GM23338 (cell line): Measurements from ENCODE around the gene ABL2. TPM values are rescaled to one million over a fixed set of nuclear protein-coding genes. Genes with fewer than 3 reads are reported as not detected.

ENCODE experiments used
- ATAC-seq: fragments of 200-7000 bp; cut with Tn5 transposase; 3 replicates; pipeline ENCODE4 v1.9.1; 2020
- DNase-seq: peaks from one replicate; pipeline ENCODE4 v3.0.0-alpha.2; 2015; ENCODE audit warnings: low spot score
- H2AFZ ChIP-seq: fragments of 200-600 bp; sonication (generic); 2 replicates; pipeline ENCODE4 v1.8.0; 2016; ENCODE audit warnings: antibody characterized with exemption, mild to moderate bottlenecking, moderate library complexity
- H3F3A ChIP-seq: fragments of 200-600 bp; sonication (generic); replicated peaks from 2 replicates; pipeline ENCODE4 v1.8.0; 2017; ENCODE audit warnings: antibody characterized with exemption, mixed run types, low read depth
- H3K27ac ChIP-seq: fragments of 200-600 bp; sonication (generic); 2 replicates; pipeline ENCODE4 v1.6.1; 2016; ENCODE audit warnings: low read depth
- H3K27me3 ChIP-seq: fragments of 200-600 bp; sonication (generic); 2 replicates; pipeline ENCODE4 v1.8.0; 2016; ENCODE audit warnings: mild to moderate bottlenecking, mixed run types, moderate library complexity; ENCODE audit not compliant: insufficient read depth
- H3K36me3 ChIP-seq: fragments of 200-600 bp; sonication (generic); 2 replicates; pipeline ENCODE4 v1.8.0; 2016; ENCODE audit warnings: mild to moderate bottlenecking; ENCODE audit not compliant: insufficient read depth
- H3K4me1 ChIP-seq: fragments of 200-600 bp; sonication (generic); 2 replicates; pipeline ENCODE4 v1.8.0; 2016; ENCODE audit warnings: mild to moderate bottlenecking, moderate library complexity; ENCODE audit not compliant: insufficient read depth
- H3K4me2 ChIP-seq: fragments of 200-600 bp; sonication (generic); 2 replicates; pipeline ENCODE4 v1.7.1; 2017; ENCODE audit warnings: mixed run types
- H3K4me3 ChIP-seq: fragments of 200-600 bp; sonication (generic); 2 replicates; pipeline ENCODE4 v1.6.1; 2016; ENCODE audit warnings: mixed run types
- H3K79me2 ChIP-seq: fragments of 200-600 bp; sonication (generic); replicated peaks from 2 replicates; pipeline ENCODE4 v1.8.0; 2017; ENCODE audit warnings: mild to moderate bottlenecking; ENCODE audit not compliant: insufficient read depth
- H3K9me2 ChIP-seq: fragments of 200-600 bp; sonication (generic); 2 replicates; pipeline ENCODE4 v1.8.0; 2017; ENCODE audit not compliant: insufficient read depth
- H4K20me1 ChIP-seq: fragments of 200-600 bp; sonication (generic); replicated peaks from 2 replicates; pipeline ENCODE4 v1.8.0; 2017; ENCODE audit warnings: mild to moderate bottlenecking; ENCODE audit not compliant: insufficient read depth
- H3K27ac Mint-ChIP-seq: 2 replicates; pipeline ENCODE4 v1.8.0; 2020; ENCODE audit warnings: inconsistent platforms, mild to moderate bottlenecking, moderate library complexity, mixed read lengths
- H3K27me3 Mint-ChIP-seq: 3 replicates; pipeline ENCODE4 v1.8.0; 2022; ENCODE audit warnings: low read depth, mild to moderate bottlenecking, moderate library complexity, mixed read lengths, inconsistent platforms; ENCODE audit not compliant: insufficient read depth, poor library complexity
- H3K36me3 Mint-ChIP-seq: 3 replicates; pipeline ENCODE4 v1.8.0; 2021; ENCODE audit warnings: low read depth, mild to moderate bottlenecking, inconsistent platforms, moderate library complexity, mixed read lengths
- H3K4me1 Mint-ChIP-seq: 3 replicates; pipeline ENCODE4 v1.8.0; 2020; ENCODE audit warnings: mild to moderate bottlenecking, inconsistent platforms, mixed read lengths
- H3K4me3 Mint-ChIP-seq: 3 replicates; pipeline ENCODE4 v1.8.0; 2021; ENCODE audit warnings: moderate library complexity, mild to moderate bottlenecking, inconsistent platforms, mixed read lengths
- H3K9me3 Mint-ChIP-seq: 3 replicates; pipeline ENCODE4 v1.8.0; 2020; ENCODE audit warnings: moderate library complexity, mild to moderate bottlenecking, inconsistent platforms, mixed read lengths
- EZH2 ChIP-seq: fragments of 200-600 bp; sonication (generic); IDR thresholded peaks from one replicate; pipeline ENCODE4 v1.8.0; 2017; ENCODE audit warnings: antibody characterized with exemption, mild to moderate bottlenecking, low read depth; ENCODE audit not compliant: unreplicated experiment
- EZH2phosphoT487 ChIP-seq: fragments of 200-600 bp; sonication (generic); IDR thresholded peaks from one replicate; pipeline ENCODE4 v1.8.1; 2018; ENCODE audit warnings: antibody characterized with exemption; ENCODE audit not compliant: unreplicated experiment
- JUNB ChIP-seq: IDR thresholded peaks from one replicate; pipeline ENCODE4 v1.6.1; 2016; ENCODE audit warnings: antibody characterized with exemption; ENCODE audit not compliant: unreplicated experiment
- NANOG ChIP-seq: IDR thresholded peaks from 2 replicates; pipeline ENCODE4 v1.6.1; 2016; ENCODE audit warnings: antibody characterized with exemption, borderline replicate concordance
- POLR2AphosphoS5 ChIP-seq: IDR thresholded peaks from 2 replicates; pipeline ENCODE4 v1.6.1; 2016; ENCODE audit warnings: antibody characterized with exemption, low read depth
- STAT1 ChIP-seq: IDR thresholded peaks from one replicate; pipeline ENCODE4 v1.6.1; 2016; ENCODE audit warnings: antibody characterized with exemption; ENCODE audit not compliant: unreplicated experiment
- ZNF114 ChIP-seq: fragments of 250-450 bp; sonication (Bioruptor Pico); IDR thresholded peaks from 2 replicates; pipeline ENCODE4 v1.5.0; 2020; ENCODE audit warnings: mild to moderate bottlenecking, moderate library complexity
- ZNF331 ChIP-seq: fragments of 250-450 bp; sonication (Bioruptor Pico); IDR thresholded peaks from 2 replicates; pipeline ENCODE4 v1.5.0; 2020; ENCODE audit warnings: low read depth, mild to moderate bottlenecking, moderate library complexity
- polyA plus RNA-seq: library from polyadenylated mRNA; unstranded; fragments of >200 nt; fragmentation: Nextera tagmentation; extraction: Ambion mirVana; gene quantifications from 2 replicates; pipeline ENCODE4 v1.2.1, GENCODE V29; 2016
- total RNA-seq: library from RNA; depleted of rRNA; stranded (reverse); fragments of >200 nt; shearing (Covaris generic); gene quantifications from 2 replicates; pipeline ENCODE4 v1.2.3, GENCODE V29; 2014
- TF ChIP-seq, protein P1 (sequence below), 2 experiments: fragments of 200-600 bp in 1 of 2; sonication (generic) in 1 of 2; conservative IDR thresholded peaks; 2 replicates each; pipeline versions ENCODE4 v1.5.1 to v1.6.1; 2016 to 2017; ENCODE audit warnings: antibody characterized with exemption in 2 of 2, low read depth in 2 of 2, mild to moderate bottlenecking in 2 of 2, moderate library complexity in 1 of 2
- TF ChIP-seq, protein P2 (sequence below): IDR thresholded peaks from 2 replicates; pipeline ENCODE4 v1.6.1; 2016; ENCODE audit warnings: antibody characterized with exemption
- TF ChIP-seq, protein P3 (sequence below): IDR thresholded peaks from one replicate; pipeline ENCODE4 v1.6.1; 2018; ENCODE audit warnings: antibody characterized with exemption; ENCODE audit not compliant: unreplicated experiment

Gene ABL2
- total and polyA plus RNA-seq, 2 experiments from 2014 or later = 5.8 to 22.7 TPM

DNA sequence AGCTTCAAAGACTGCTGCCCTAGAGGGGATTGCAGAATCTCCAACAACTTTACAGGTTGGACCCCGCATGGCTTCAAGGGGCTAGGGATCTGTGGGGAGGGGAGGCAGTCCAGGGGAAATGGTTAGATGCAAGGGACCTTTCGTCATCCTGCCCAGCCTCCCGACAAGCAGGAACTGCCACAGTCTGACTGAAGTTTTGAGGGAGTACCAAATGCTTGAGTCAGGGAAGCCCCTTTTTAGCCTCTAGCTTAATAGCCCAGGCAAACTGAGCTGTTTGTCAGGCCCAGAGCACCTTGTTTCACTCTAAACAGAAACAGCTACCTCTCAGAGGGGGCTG is 146.5 kb downstream of the ABL2 start:
- Histone ChIP-seq H3K27ac (no peak overlapping the region), H3F3A (peaks cover 7% of the 10 kb centered on the region; the same call in 1 of the 2 replicates), H3K79me2 (peaks cover 8% of the 10 kb centered on the region; the same call in 1 of the 2 replicates), H3K4me2 (peak overlapping the region; percentile 96), H4K20me1 (no peaks in the 10 kb centered on the region), H3K4me3 (peak overlapping the region; percentile 79), H3K9me2 (no peaks in the 10 kb centered on the region), H3K4me1 (peaks cover 11% of the 10 kb centered on the region), H3K27me3 (0 out of 2 replicates have a peak, but pooled peaks cover 4% of the 10 kb centered on the region), H3K36me3 (no peaks in the 10 kb centered on the region; the same call in 1 of the 2 replicates), H2AFZ (peak overlapping the region; percentile 69; the same call in 1 of the 2 replicates)
- DNase-seq (peak; percentile 55), ATAC-seq (no peak)
- Mint-ChIP-seq H3K4me1 (peaks cover 26% of the 10 kb centered on the region), H3K36me3 (peaks cover 21% of the 10 kb centered on the region), H3K27me3 (peaks cover 11% of the 10 kb centered on the region), H3K9me3 (no peaks in the 10 kb centered on the region; the same call in 2 of the 3 replicates), H3K4me3 (peak overlapping the region; percentile 84), H3K27ac (no peak overlapping the region; the same call in 1 of the 2 replicates)
- TF ChIP-seq ZNF331 (CRISPR knock-in tag) (no peak), ZNF114 (CRISPR knock-in tag) (no peak), EZH2phosphoT487 (no peak), NANOG (no peak)
- TF ChIP-seq, protein P1, sequence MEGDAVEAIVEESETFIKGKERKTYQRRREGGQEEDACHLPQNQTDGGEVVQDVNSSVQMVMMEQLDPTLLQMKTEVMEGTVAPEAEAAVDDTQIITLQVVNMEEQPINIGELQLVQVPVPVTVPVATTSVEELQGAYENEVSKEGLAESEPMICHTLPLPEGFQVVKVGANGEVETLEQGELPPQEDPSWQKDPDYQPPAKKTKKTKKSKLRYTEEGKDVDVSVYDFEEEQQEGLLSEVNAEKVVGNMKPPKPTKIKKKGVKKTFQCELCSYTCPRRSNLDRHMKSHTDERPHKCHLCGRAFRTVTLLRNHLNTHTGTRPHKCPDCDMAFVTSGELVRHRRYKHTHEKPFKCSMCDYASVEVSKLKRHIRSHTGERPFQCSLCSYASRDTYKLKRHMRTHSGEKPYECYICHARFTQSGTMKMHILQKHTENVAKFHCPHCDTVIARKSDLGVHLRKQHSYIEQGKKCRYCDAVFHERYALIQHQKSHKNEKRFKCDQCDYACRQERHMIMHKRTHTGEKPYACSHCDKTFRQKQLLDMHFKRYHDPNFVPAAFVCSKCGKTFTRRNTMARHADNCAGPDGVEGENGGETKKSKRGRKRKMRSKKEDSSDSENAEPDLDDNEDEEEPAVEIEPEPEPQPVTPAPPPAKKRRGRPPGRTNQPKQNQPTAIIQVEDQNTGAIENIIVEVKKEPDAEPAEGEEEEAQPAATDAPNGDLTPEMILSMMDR (conservative IDR thresholded peaks at IDR 0.05; ENCODE audit: low read depth in 2 of 2) = no peak

DNA sequence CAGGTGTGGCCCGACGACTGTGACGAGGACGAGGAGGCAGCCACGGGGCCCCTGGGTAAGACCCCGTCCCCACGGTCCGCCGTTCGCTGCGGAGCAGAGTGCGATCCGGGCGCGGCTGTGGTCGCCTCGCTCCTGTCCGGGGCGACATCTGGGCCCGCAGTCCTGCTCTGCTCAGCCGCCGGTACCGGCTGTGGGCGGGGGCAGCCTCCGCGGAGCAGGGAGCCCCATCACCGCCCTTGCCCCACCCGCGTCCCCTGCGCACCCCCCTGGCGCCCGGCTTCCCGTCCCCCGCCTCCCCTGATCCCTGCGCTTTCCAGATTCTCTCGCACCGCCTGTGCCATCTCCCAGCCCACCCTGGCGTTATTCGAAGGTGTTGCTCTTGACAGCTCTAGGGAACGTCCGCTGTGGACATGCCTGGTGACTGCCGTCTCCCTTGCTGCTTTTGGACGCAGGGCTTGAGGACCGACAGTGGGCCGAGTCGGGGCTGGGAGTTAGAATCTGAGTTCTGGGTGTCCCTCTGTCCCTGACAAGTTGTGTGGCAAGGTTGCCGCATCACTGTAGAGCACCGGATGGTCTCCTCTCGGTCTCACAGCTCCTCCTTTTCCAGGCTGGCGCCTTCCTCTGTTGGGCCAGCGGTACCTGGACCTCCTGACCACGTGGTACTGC is 147.0 kb downstream of the ABL2 start:
- Histone ChIP-seq H4K20me1 (no peaks in the 10 kb centered on the region), H3K27me3 (0 out of 2 replicates have a peak, but pooled peaks cover 4% of the 10 kb centered on the region), H2AFZ (peak overlapping the region; percentile 86), H3K4me1 (peaks cover 8% of the 10 kb centered on the region), H3K27ac (no peak overlapping the region), H3F3A (peaks cover 7% of the 10 kb centered on the region; the same call in 1 of the 2 replicates), H3K9me2 (no peaks in the 10 kb centered on the region), H3K79me2 (peaks cover 8% of the 10 kb centered on the region; the same call in 1 of the 2 replicates), H3K4me3 (peak overlapping the region; percentile 79), H3K4me2 (peak overlapping the region; percentile 96), H3K36me3 (no peaks in the 10 kb centered on the region; the same call in 1 of the 2 replicates)
- peak; percentile 43 for ATAC-seq
- DNase-seq = peak; percentile 66
- Mint-ChIP-seq H3K27me3 (peaks cover 9% of the 10 kb centered on the region), H3K27ac (no peak overlapping the region; the same call in 1 of the 2 replicates), H3K9me3 (no peaks in the 10 kb centered on the region; the same call in 2 of the 3 replicates), H3K4me1 (peaks cover 23% of the 10 kb centered on the region), H3K4me3 (peak overlapping the region; percentile 84), H3K36me3 (peaks cover 21% of the 10 kb centered on the region)
- TF ChIP-seq EZH2 (no peak), EZH2phosphoT487 (no peak), STAT1 (no peak), POLR2AphosphoS5 (no peak), ZNF114 (CRISPR knock-in tag) (no peak), JUNB (no peak), NANOG (no peak), ZNF331 (CRISPR knock-in tag) (no peak)
- TF ChIP-seq, protein P2, sequence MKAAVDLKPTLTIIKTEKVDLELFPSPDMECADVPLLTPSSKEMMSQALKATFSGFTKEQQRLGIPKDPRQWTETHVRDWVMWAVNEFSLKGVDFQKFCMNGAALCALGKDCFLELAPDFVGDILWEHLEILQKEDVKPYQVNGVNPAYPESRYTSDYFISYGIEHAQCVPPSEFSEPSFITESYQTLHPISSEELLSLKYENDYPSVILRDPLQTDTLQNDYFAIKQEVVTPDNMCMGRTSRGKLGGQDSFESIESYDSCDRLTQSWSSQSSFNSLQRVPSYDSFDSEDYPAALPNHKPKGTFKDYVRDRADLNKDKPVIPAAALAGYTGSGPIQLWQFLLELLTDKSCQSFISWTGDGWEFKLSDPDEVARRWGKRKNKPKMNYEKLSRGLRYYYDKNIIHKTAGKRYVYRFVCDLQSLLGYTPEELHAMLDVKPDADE = no peak
- TF ChIP-seq, protein P1 (conservative IDR thresholded peaks at IDR 0.05; ENCODE audit: low read depth in 2 of 2) = no peak
- TF ChIP-seq, protein P3, sequence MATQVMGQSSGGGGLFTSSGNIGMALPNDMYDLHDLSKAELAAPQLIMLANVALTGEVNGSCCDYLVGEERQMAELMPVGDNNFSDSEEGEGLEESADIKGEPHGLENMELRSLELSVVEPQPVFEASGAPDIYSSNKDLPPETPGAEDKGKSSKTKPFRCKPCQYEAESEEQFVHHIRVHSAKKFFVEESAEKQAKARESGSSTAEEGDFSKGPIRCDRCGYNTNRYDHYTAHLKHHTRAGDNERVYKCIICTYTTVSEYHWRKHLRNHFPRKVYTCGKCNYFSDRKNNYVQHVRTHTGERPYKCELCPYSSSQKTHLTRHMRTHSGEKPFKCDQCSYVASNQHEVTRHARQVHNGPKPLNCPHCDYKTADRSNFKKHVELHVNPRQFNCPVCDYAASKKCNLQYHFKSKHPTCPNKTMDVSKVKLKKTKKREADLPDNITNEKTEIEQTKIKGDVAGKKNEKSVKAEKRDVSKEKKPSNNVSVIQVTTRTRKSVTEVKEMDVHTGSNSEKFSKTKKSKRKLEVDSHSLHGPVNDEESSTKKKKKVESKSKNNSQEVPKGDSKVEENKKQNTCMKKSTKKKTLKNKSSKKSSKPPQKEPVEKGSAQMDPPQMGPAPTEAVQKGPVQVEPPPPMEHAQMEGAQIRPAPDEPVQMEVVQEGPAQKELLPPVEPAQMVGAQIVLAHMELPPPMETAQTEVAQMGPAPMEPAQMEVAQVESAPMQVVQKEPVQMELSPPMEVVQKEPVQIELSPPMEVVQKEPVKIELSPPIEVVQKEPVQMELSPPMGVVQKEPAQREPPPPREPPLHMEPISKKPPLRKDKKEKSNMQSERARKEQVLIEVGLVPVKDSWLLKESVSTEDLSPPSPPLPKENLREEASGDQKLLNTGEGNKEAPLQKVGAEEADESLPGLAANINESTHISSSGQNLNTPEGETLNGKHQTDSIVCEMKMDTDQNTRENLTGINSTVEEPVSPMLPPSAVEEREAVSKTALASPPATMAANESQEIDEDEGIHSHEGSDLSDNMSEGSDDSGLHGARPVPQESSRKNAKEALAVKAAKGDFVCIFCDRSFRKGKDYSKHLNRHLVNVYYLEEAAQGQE = no peak
